Measurements from ENCODE around the gene LUZP2. TPM values are rescaled to one million over a fixed set of nuclear protein-coding genes. Genes with fewer than 3 reads are reported as not detected.

The LUZP2 gene
- total RNA-seq, 1 experiment from 2014 or later, result not detected

DNA sequence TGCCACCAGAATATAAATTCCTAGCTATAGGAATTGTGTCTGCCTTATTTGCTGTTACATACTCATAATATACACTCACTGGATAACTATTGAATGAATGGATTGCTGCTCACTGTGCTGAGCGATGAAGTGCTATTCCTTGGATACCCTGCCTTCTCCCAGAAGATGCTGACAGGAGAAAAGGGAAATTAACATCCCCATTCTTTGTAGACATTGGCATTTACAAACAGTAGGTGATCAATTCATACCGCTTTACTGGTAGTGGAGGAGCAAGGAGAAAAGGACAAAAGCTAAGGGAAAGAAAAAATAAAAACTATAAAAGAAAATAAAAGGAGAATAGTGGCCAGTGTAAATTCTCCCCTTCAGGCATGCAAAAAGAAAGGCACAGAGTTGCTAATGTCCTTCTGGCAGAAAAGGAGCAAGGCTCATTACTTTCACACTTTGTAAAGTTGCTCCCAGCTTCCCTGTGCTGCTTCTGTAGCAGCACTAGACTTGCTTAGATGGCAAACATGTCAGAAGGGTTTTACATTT is 183.0 kb downstream of the LUZP2 start:
- Histone ChIP-seq H3K4me3 (no peak overlapping the region), H3K27ac (no peak overlapping the region), H3K36me3 (no peaks in the 10 kb centered on the region), H3K9me3 (replicated peaks) (no peaks in the 10 kb centered on the region), H3K27me3 (replicated peaks) (no peaks in the 10 kb centered on the region), H3K4me1 (replicated peaks) (no peaks in the 10 kb centered on the region)
- DNase-seq (ENCODE audit: low read depth in 1 of 2, low spot score in 2 of 2), result no peak

DNA sequence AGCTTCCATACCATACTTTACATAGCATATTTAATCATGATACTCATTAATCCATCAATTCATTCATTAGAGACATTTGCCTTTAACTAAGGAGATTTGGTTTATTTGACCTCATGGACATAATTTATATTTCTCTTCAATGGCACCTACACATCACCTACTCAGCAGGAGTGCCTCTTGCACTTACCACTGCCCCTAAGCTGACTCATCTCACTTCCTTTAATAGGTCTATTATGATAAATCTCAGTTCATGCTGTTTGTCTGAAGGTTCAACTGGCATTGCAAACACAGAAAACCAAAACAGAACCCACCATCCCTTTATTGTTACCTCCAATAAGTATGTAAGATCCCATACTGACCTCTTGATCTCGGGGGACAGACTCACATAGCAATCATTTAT is 186.7 kb downstream of the LUZP2 start:
- H3K4me3 ChIP-seq, result no peak overlapping the region
- no peak overlapping the region for H3K27ac ChIP-seq
- H3K36me3 ChIP-seq, result no peaks in the 10 kb centered on the region
- no peaks in the 10 kb centered on the region for H3K4me1 ChIP-seq (replicated peaks)
- H3K9me3 ChIP-seq (replicated peaks), result no peaks in the 10 kb centered on the region
- no peaks in the 10 kb centered on the region for H3K27me3 ChIP-seq (replicated peaks)
- DNase-seq (ENCODE audit: low read depth in 1 of 2, low spot score in 2 of 2), result no peak

DNA sequence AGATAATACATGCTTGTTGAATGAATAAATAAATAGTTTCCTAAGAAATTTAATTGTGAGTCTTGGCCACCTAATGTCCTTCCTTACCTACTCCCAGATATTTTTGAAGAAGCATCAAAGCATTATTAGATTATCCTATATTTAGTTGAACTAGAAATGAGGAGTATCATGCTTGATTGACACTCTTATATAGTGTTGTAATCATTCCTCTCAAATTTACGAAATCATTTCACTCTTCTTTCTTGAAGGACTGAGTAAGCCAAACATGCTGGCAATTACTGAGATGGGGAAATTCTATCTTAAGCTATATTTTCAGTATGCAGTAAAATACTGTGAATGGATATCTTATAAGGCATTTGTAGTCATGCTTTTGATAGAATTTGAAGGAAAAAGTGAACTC is 189.0 kb downstream of the LUZP2 start:
- no peaks in the 10 kb centered on the region for H3K4me1 ChIP-seq (replicated peaks)
- no peak overlapping the region for H3K4me3 ChIP-seq
- H3K27me3 ChIP-seq (replicated peaks), result no peaks in the 10 kb centered on the region
- no peaks in the 10 kb centered on the region for H3K9me3 ChIP-seq (replicated peaks)
- H3K27ac ChIP-seq, result no peak overlapping the region
- DNase-seq (ENCODE audit: low read depth in 1 of 2, low spot score in 2 of 2), result no peak
- H3K36me3 ChIP-seq, result no peaks in the 10 kb centered on the region

DNA sequence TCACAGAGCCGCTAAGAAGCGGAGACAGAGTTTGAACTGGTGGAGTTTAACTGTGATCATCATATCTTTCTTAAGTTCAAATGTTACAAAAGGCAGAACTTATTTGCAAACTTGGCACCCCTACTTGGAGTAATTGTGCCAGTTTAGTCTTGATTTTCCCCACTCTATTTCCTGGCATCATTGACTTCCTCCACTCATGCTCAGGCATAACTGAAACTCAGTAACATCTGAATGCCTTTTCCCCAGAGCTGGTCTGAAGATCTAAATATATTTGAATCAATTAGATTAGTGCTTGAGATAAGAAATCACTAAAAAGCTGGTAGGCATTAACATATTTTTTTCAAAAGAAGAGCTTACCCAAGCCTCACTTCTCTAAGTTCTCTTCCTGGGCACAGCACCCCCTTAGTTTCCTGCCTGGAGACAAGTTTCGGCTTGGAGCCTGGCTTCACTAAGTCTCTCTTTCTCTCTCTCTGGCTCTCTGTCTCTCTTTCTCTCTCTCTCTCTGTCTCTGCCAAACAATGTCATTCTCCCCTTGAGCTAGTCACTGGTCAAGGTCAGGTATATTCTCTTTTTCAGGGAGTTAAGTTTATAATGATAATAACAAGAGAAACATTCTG is 190.8 kb downstream of the LUZP2 start:
- no peaks in the 10 kb centered on the region for H3K4me1 ChIP-seq (replicated peaks)
- no peak overlapping the region for H3K4me3 ChIP-seq
- no peaks in the 10 kb centered on the region for H3K27me3 ChIP-seq (replicated peaks)
- no peaks in the 10 kb centered on the region for H3K9me3 ChIP-seq (replicated peaks)
- DNase-seq (ENCODE audit: low read depth in 1 of 2, low spot score in 2 of 2), result no peak
- H3K36me3 ChIP-seq, result no peaks in the 10 kb centered on the region
- H3K27ac ChIP-seq, result no peak overlapping the region

DNA sequence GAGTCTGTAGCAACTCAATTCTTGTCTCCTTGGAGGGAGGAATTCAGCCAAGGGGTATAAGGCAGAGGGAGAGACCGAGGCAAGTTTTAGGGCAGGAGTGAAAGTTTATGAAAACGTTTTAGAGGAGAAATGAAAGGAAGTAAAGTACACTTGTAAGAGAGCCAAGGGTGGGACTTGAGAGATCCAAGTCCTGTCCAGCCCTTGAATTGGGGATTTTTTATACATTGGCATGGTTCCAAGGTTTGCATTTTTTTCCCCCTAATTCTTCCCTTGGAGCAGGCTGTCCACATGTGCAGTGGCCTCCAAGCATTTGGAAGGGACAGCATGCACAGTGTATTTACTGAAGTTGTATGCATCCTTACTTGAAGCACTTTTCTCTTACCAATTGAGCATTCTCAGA is 192.1 kb downstream of the LUZP2 start:
- Histone ChIP-seq H3K27me3 (replicated peaks) (no peaks in the 10 kb centered on the region), H3K9me3 (replicated peaks) (no peaks in the 10 kb centered on the region), H3K4me3 (no peak overlapping the region), H3K36me3 (no peaks in the 10 kb centered on the region), H3K4me1 (replicated peaks) (no peaks in the 10 kb centered on the region), H3K27ac (no peak overlapping the region)
- DNase-seq (ENCODE audit: low read depth in 1 of 2, low spot score in 2 of 2), result no peak

DNA sequence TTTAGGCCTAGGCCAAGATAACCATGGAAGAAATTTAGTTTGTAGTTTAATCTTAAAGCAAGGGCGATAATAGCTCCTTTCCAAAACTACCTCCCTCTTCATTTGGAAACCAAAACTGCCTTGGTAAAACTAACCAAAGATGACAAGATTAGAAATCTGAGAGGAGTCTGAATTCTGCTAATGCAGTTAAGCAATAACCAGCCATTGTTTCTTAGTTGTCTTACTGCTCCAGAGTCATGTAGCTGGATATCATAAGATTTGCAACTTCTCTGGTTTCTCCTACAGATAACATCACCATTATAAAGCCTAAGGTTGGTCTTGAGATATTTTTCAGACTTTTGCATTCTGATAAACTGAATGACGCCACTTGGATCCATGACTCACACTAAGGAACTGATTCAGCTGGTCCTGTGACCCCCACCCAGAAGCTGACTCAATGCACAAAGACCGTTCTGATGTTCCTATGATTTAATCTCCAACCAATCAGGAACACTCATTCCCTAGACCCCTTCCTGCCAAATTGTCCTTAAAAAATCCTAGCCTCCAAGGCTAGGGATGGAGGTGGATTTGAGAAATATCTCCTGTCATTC is 200.8 kb downstream of the LUZP2 start:
- Histone ChIP-seq H3K36me3 (no peaks in the 10 kb centered on the region), H3K4me1 (replicated peaks) (no peaks in the 10 kb centered on the region), H3K27ac (no peak overlapping the region), H3K27me3 (replicated peaks) (no peaks in the 10 kb centered on the region), H3K9me3 (replicated peaks) (0 out of 2 replicates have a peak, but pooled peaks cover 4% of the 10 kb centered on the region), H3K4me3 (no peak overlapping the region)
- no peak for DNase-seq (ENCODE audit: low read depth in 1 of 2, low spot score in 2 of 2)

DNA sequence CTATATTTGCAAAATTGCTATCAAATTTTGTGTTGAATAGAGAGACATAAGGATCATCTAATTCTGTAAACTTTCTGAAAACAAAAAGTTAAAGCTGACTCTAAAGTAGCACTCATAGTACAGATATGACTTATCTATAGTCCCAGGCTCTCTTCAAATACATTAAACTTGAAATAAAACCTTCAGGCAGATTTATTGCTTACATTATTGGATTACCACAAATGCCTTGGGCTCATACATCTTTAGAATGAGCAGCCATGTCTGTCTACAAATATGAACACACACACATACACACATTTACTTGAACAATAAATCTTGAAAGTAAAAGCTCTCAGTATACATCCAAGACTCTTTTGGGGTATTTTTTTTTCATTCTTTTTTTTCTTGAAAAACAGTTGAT is 207.9 kb downstream of the LUZP2 start:
- no peak overlapping the region for H3K27ac ChIP-seq
- H3K36me3 ChIP-seq, result no peaks in the 10 kb centered on the region
- H3K27me3 ChIP-seq (replicated peaks), result no peaks in the 10 kb centered on the region
- H3K9me3 ChIP-seq (replicated peaks), result 0 out of 2 replicates have a peak, but pooled peaks cover 2% of the 10 kb centered on the region
- H3K4me3 ChIP-seq, result no peak overlapping the region
- DNase-seq (ENCODE audit: low read depth in 1 of 2, low spot score in 2 of 2), result no peak
- H3K4me1 ChIP-seq (replicated peaks), result no peaks in the 10 kb centered on the region

DNA sequence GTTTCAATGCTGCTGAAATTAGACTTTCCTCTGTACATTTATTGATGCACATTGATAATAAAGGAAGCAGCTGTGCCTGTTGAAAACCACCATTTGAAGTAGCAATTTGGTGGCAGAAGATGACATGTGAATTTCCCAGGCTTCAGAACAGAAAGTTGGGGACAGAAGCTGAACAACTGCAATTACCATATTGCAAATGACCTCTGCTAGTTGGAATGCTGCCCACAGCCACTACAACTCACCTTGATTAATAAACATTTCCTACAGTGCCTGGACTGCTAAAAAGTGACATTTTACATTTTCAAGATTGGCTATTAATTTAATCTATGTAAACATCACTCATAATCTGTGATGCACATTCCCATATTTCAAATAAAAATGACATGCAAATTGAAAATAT is 208.6 kb downstream of the LUZP2 start:
- Histone ChIP-seq H3K27ac (no peak overlapping the region), H3K36me3 (no peaks in the 10 kb centered on the region), H3K4me1 (replicated peaks) (no peaks in the 10 kb centered on the region), H3K4me3 (no peak overlapping the region), H3K27me3 (replicated peaks) (no peaks in the 10 kb centered on the region), H3K9me3 (replicated peaks) (0 out of 2 replicates have a peak, but pooled peaks cover 2% of the 10 kb centered on the region)
- no peak for DNase-seq (ENCODE audit: low read depth in 1 of 2, low spot score in 2 of 2)

DNA sequence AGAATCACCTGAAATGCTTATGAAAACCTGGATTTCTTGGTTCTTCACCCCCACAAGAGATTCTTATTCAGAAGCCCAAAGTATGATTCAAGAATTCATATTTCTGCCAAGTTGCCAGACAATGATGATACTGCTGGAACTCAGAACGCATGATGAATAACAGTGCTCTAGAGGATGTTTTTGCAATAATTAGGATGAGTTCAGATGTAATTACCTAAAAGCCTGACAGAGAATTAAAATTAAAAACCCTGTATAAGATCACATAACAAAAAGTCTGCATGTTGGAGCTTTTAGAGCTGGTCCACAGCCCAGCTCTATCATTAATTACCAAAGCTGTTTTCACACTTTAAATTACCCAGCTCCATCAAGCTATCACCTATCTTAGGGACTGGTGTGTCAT is 211.8 kb downstream of the LUZP2 start:
- no peak for DNase-seq (ENCODE audit: low read depth in 1 of 2, low spot score in 2 of 2)
- no peaks in the 10 kb centered on the region for H3K9me3 ChIP-seq (replicated peaks)
- no peaks in the 10 kb centered on the region for H3K36me3 ChIP-seq
- H3K27ac ChIP-seq, result no peak overlapping the region
- H3K27me3 ChIP-seq (replicated peaks), result no peaks in the 10 kb centered on the region
- H3K4me1 ChIP-seq (replicated peaks), result no peaks in the 10 kb centered on the region
- H3K4me3 ChIP-seq, result no peak overlapping the region

DNA sequence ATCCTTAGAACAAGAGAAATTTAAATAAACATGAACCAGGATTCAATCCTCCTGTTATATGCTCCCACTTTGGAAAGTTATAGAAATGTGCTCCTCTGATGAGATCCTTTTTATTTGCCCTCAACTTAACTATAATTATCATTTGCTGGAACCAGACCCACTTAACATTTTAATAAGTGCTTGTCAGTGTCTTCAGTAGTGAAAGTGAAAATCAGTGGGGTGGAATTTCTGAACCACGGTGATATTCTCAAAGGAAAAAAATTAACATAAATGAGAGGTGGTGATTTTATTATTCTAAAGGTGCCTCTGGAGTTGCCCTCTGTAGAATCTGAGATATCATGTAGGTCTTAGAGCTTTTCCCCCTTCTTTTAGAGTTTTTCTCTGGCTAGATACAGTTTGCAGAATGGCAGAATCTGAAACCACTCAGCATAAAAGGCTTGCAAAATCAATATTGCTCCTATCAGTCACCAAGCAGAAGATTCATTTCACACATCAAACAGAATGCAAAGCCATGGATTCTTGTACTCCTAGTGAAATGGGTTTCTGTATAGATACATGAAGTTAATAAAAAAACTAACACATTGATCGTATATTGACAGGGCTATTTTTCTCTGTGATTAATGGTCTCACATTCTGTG is 213.2 kb downstream of the LUZP2 start:
- no peak overlapping the region for H3K27ac ChIP-seq
- no peak for DNase-seq (ENCODE audit: low read depth in 1 of 2, low spot score in 2 of 2)
- H3K36me3 ChIP-seq, result no peaks in the 10 kb centered on the region

DNA sequence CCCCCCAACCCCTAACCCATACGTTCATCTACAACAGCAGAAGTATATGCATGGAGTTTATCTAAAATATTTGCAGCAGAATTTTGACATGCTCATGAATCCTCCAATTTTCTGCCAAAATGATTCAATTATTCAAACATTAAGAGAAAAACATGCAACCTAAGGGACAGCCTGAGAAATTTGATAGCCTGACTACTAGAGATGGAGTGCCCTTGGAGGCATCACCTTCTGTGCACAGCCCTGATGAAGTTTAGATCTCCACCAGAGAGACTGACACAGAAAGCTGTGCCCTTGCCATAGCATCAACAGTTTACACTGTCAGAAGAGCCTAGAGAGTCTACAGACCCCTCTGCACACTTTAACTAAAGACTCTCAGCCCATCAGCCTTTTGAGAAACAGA is 217.7 kb downstream of the LUZP2 start:
- H3K4me1 ChIP-seq (replicated peaks), result no peaks in the 10 kb centered on the region
- H3K27me3 ChIP-seq (replicated peaks), result no peaks in the 10 kb centered on the region
- H3K4me3 ChIP-seq, result no peak overlapping the region
- DNase-seq (ENCODE audit: low read depth in 1 of 2, low spot score in 2 of 2), result no peak
- H3K9me3 ChIP-seq (replicated peaks), result no peaks in the 10 kb centered on the region
- no peak overlapping the region for H3K27ac ChIP-seq
- no peaks in the 10 kb centered on the region for H3K36me3 ChIP-seq

More for the DNA sequence above, 213.2 kb downstream of the LUZP2 start:
- Histone ChIP-seq H3K4me1 (replicated peaks) (no peaks in the 10 kb centered on the region), H3K27me3 (replicated peaks) (no peaks in the 10 kb centered on the region), H3K4me3 (no peak overlapping the region), H3K9me3 (replicated peaks) (no peaks in the 10 kb centered on the region)

DNA sequence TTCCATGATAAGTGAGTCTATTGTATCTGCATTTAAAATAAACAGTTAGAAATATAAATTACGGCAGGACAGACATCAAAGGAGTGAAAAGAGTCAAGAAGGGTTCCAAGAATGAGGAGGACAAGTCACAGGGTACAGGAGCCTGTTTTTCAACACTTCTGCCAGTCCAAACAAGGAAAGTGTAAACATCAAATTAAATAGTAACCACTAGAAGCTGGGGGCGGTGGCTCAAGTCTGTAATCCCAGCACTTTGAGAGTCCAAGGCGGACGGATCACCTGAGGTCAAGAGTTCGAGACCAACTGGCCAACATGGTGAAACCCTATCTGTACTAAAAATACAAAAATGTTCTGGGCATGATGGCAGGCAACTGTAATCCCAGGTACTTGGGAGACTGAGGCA is 219.6 kb downstream of the LUZP2 start:
- no peak overlapping the region for H3K27ac ChIP-seq
- H3K9me3 ChIP-seq (replicated peaks), result no peaks in the 10 kb centered on the region
- H3K36me3 ChIP-seq, result no peaks in the 10 kb centered on the region
- no peaks in the 10 kb centered on the region for H3K4me1 ChIP-seq (replicated peaks)
- no peaks in the 10 kb centered on the region for H3K27me3 ChIP-seq (replicated peaks)
- no peak overlapping the region for H3K4me3 ChIP-seq
- DNase-seq (ENCODE audit: low read depth in 1 of 2, low spot score in 2 of 2), result no peak

DNA sequence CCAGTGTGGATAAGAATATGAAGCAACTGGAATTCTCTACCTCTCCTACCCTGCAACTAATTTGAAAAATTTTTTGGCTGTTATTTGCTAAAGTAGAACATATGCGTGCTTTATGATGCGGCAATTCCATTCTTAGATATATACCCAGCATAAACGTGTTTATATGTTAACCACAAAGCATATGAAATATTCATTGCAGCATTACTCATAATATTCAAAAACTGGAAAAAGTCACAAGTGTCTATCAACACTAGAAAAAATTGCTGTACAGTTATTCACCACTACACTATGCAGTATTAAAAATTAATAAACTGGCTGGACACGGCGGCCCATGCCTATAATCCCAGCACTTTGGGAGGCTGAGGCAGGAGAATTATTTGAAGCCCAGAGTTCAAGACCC is 226.4 kb downstream of the LUZP2 start:
- DNase-seq (ENCODE audit: low read depth in 1 of 2, low spot score in 2 of 2), result no peak
- H3K27me3 ChIP-seq (replicated peaks), result no peaks in the 10 kb centered on the region
- H3K27ac ChIP-seq, result no peak overlapping the region
- H3K4me1 ChIP-seq (replicated peaks), result no peaks in the 10 kb centered on the region
- H3K9me3 ChIP-seq (replicated peaks), result no peaks in the 10 kb centered on the region
- H3K4me3 ChIP-seq, result no peak overlapping the region
- H3K36me3 ChIP-seq, result no peaks in the 10 kb centered on the region

DNA sequence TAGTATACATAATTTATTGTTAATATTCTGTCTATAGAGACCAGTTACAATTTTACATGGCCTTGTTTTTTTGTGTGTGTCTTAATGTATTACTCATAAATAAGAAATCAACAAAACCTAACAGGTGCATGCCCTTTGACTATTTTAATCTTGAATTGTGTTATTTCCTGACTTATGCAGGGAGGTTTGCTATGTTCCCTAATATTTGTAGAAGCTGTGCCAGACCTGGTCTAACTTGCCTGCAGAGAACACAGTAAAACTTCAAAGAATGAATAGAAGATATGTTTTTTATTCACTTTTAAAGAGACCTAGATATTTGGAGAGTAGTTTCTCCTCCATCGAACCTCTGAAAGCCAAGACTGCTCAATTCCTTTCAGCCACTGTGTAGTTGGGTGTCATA is 234.7 kb downstream of the LUZP2 start:
- Histone ChIP-seq H3K4me3 (no peak overlapping the region), H3K36me3 (no peaks in the 10 kb centered on the region)

More for the DNA sequence above, 234.7 kb downstream of the LUZP2 start:
- H3K4me1 ChIP-seq (replicated peaks), result no peaks in the 10 kb centered on the region
- H3K9me3 ChIP-seq (replicated peaks), result no peaks in the 10 kb centered on the region
- DNase-seq (ENCODE audit: low read depth in 1 of 2, low spot score in 2 of 2), result no peak
- H3K27me3 ChIP-seq (replicated peaks), result no peaks in the 10 kb centered on the region
- H3K27ac ChIP-seq, result no peak overlapping the region
